ENCODE measurements around the gene DYNLT1. TPM values are rescaled to one million over a fixed set of nuclear protein-coding genes. Genes with fewer than 3 reads are reported as not detected.
"Not testable (repeated sequence)": the region's sequence is repeated elsewhere in the genome, so short reads cannot be mapped to it uniquely, and the experiment has no call there.

The DYNLT1 gene
- total RNA-seq: 10 to 100 TPM; 73.6 to 90.6 TPM
- long read RNA-seq, partial matches to known transcripts: 0 of 7 reads
- long read RNA-seq, other reads (novel, unspliced or antisense): 2 of 7 reads

DNA sequence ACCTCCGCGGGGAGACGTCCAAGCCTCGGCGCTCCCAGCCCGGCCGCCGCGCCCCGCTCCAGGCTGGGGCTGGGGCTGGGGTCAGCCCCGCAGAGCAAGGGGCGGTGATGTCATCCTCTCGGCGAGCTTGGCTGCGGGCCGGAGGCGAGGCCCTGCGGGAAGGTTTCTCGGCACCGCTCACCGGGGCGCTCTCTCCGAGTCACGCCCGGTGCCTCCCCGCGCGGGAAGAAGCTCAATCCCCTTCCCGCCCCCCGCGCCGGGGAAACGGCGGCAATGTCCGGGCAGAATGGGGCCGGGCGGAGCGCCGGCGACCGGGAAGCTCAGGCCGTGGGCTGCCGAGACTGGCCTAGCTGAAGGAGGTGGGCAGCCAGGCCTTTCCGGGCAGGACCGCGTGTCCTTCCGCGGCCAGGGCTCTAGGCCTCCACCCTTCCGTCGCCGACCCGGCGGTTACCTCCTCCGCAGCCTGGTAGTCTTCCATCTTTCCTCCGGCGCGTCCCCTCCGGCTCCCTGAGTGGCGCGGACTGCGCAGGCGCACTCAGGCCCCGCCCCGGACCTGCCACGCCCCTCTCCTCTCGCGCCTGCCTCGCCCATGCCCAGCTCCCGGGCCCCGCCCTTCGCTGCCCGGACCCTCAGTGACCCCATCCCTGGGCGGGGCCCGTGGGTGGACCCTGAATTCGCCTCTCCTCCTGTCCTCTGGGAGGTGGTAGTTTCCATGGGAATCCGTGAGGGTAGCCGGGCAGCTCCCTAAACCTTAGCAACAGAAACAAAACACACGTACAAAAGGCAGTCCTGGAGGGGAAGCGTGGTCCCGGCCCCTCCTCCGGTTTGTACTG lies at the start of gene DYNLT1:
Gene DYNLT1, minus strand, starts transcription at position 513 of the 833 bp plus-strand sequence. Its CDS starts 35 bp downstream, at position 478.
- DNase-seq: peak; percentile 95
- ATAC-seq: peak; percentile 96
- intact Hi-C loops (cut with DNase I): no loop called here

DNA sequence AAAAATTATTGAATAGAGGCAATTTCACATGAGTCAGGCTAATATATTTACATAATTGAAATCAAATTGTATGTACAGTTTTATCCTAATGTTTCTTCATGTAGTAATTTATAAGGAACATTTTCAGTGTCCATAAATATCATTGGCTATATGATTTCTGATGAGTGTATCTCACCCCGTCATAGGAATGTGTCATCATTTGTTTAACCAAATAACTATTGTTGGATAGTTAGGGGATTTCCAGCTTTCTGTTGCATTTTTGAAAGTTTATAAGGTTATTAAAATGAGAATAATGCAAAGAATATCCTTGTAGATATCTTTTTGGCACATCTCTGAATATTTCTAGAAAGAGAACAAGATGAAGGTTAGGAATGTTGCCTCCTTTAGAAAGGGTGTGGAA lies 44.3 kb upstream of the DYNLT1 start:
- intact Hi-C loops (cut with DNase I): no loop called here
- DNase-seq (no peak), ATAC-seq (no peak)

DNA sequence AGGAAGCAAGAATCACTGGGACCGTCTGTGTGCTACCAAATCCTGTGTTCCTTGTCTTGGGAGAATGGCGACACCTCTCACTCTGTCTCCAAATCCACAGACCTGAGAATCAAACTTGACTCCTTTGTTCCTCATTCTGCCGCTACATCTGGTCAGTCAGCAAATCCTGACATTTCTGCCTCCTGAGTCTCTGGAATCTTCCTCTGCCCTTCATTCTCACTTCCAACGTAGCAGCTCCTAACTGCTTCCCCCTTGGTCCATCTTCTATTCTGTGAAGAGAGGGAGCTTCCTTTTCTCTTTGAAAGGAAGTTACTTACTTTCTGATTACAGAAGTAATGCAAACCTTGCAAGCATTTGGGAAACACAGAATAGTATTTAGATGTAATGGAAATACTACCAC lies 43.0 kb upstream of the DYNLT1 start:
- no peak for DNase-seq
- intact Hi-C loops (cut with DNase I): no loop called here
- ATAC-seq: peak in 1 of 2 donors; percentile 54

DNA sequence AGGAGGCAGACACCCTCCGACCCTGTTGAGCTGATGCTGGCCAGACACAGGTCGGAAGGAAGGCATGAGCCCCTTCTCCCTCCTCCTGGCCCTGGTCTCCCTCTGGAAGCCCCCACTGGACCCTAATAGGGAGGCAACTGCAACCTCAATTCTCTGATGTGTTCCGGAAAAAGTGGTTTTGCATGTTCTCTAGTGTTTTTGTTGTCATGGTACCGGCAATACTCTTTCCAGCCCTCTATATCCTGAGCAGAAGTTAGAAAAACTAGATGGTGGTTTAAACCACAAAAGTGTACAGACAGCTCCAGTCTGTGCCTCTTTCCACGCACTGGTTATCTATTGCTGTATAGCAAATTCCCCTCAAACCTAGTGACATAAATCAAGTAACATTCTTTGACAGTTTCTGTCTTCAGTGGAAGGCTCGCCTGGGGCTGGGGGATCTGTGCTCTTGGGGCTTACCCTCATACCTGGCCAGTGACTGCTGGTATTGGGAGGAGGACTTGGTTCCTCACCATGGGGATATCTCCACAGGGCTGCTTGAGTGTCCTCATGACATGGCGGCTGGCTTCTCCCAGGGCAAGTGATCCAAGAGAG lies 42.3 kb upstream of the DYNLT1 start:
- peak; percentile 48 to 73 for ATAC-seq
- intact Hi-C loops (cut with DNase I): no loop called here

DNA sequence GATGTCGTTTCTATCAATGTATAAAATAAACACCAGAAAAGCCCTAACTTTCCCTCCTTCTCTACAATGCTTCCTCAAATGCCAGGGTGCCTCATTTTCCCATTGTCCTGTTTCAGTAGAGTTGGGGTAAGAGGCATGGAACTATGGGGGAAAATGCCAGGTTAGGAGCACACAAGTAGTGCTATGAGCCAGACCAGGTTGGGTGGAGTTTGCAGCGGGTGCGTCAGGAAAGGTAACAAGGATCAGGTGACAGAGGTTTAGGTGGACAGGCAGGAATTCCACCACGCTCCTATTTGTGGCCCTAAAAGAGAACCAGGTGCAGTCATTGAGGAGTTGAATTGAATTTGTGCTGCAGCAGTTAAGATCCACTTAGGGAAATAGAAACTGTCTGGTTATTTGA lies 41.8 kb upstream of the DYNLT1 start:
- ATAC-seq: no peak
- DNase-seq: no peak
- intact Hi-C loops (cut with DNase I): no loop called here

More for the DNA sequence above, 42.3 kb upstream of the DYNLT1 start:
- no peak for DNase-seq

DNA sequence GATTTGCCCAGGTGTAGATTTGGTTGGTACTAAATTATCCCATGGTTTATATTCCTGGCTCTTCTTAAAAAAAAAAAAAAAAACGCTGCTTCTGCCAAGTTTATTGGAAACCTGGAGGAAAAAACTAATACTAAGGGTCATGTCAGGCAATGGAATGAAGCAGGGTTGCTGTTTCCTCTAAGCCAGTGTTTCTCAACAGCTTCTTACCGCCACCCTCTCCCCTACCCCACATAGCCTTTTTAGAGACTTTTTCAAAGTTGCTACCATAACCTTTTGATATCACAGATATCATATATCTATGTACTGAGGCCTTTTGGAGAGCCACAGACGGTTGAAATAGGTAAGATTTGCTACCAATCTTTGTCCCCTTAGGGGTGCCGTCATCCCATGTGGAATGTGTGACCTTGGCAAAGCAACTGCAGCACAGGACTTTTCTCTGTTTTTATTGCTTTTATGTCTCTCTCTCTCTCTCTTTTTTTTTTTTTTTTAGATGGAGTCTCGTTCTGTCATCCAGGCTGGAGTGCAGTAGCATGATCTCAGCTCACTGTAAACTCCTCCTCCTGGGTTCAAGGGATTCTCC lies 40.3 kb upstream of the DYNLT1 start:
- ATAC-seq (no peak), DNase-seq (no peak)
- intact Hi-C loops (cut with DNase I): no loop called here

DNA sequence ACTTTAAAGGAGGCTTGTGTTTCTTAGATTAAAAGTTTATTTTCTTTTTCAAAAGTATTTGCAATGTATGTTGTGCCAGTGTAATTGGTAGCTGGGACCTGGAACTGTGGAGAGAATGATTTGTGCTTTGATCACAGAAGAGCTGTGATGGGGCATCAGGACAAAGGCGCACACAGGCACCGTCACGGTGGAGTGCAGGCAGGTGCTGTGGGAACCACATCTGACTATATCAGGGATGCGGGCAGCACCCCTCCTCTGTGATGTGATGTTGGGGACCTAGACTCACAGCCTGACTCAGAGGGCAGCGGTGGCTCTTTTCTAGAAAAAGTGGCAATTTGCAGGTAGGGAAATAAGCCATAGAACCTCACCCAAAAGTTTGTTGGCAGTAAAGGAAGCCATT lies 39.8 kb upstream of the DYNLT1 start:
- no peak for DNase-seq
- intact Hi-C loops (cut with DNase I): no loop called here
- no peak for ATAC-seq

DNA sequence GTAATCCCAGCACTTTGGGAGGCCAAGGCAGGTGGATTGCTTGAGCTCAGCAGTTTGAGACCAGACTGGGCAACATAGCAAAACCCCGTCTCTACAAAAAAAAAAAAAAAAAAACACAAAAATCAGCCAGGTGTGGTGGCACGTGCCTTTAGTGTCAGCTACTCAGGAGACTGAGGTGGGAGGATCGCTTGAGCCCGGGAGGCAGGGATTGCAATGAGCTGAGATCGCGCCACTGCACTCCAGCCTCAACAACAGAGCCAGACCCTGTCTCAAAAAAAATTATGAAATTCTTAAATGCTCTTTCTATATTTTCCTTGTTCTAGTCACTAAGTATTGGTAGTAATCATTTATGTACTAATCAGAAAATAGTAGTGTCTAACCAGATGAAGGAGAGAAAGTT lies 35.9 kb upstream of the DYNLT1 start:
- ATAC-seq: no peak
- intact Hi-C loops (cut with DNase I): no loop called here
- no peak for DNase-seq

DNA sequence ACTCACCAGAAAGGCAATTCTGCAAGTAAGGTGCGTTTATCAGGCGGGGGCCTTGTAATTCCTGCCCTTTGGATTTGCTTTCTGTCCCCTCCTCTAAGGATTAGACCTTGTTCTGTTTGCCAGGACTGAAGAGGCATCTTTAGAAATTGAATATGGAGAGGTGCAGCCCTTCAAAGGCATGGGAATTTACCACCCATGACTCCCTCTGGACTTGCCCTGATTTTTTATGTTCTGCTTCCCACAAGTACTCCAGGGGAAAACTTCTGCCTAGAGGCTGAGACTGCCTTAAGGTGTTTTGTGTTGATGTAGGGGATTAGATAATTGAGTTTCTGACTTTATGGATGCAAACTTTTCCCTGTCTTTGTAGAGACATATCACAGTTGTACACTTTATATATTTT lies 35.5 kb upstream of the DYNLT1 start:
- intact Hi-C loops (cut with DNase I): no loop called here
- ATAC-seq: no peak
- DNase-seq: no peak

DNA sequence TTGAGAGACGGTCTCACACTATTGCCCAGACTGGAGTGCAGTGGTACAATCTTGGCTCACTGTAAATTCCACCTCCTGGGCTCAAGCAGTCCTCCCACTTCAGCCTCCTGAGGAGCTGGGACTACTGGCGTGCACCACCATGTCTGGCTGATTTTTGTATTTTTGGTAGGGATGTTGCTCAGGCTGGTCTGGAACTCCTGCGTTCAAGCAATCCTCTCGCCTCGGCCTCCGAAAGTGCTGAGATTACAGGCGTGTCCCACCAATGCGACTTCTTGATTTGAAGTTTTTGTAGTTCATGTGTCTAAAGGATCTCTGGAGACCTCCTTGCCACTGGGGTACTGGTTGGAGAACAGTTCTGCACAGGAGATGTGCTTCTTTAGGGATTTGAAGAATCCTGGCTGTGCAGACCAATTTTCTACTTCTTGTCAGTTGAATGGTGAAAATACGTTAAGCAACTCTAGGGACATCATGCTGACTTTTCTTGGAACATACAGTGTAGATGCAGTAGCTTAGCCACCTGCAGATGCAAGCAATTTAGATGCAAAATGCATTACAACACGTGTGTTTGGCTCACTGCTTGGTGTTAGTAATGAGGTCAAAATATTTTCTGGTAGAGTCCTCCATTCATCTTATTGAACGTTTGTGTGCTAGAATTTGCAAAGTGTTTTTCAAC lies 33.5 kb upstream of the DYNLT1 start:
- ATAC-seq (no peak), DNase-seq (no peak)

DNA sequence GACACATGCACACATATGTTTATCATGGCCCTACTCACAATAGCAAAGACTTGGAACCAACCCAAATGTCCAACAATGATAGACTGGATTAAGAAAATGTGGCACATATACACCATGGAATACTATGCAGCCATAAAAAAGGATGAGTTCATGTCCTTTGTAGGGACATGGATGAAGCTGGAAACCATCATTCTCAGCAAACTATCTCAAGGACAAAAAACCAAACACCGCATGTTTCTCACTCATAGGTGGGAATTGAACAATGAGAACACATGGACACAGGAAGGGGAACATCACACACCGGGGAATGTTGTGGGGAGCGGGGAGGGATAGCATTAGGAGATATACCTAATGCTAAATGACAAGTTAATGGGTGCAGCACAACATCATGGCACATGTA lies 32.6 kb upstream of the DYNLT1 start:
- ATAC-seq; intact Hi-C loops (cut with DNase I); DNase-seq: not testable (repeated sequence)

More for the DNA sequence above, 33.5 kb upstream of the DYNLT1 start:
- intact Hi-C loops (cut with DNase I): no loop called here

DNA sequence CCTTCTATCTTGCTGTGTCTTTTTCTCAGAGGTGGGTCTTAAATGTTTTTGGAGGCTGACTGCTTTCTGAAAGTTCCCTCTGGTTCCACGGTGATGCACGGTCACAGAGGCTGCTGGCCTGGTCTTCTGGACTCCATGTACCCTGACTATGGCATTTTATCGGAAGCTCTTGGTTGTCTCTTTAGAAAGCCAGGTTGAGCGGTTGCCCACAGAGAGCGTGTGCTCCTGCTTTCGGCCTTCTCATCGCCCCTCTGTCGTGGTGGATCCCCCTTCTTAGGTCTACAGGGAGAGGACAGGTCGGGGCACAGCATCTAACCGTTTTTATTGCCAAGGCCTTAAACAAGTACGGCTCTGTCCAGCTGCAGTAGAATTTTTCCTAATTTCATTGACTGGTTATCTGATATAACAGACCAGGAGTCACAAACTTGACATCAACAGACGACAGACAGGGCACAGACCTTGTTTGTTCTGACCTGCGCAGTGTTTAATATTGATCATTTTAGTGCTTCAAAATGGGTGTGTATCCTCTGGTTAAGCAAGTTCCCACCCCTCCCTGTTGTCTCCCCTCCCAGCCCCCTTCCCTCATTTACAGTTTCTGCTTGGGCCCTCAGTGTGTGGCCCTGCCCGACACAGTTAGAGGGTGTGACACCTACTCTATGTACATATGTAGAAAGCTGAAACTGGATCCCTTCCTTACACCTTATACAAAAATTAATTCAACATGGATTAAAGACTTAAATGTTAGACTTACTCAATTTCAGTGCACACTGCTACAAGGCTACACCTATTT lies 30.0 kb upstream of the DYNLT1 start:
- intact Hi-C loops (cut with DNase I): no loop called here
- no peak for DNase-seq
- no peak for ATAC-seq

DNA sequence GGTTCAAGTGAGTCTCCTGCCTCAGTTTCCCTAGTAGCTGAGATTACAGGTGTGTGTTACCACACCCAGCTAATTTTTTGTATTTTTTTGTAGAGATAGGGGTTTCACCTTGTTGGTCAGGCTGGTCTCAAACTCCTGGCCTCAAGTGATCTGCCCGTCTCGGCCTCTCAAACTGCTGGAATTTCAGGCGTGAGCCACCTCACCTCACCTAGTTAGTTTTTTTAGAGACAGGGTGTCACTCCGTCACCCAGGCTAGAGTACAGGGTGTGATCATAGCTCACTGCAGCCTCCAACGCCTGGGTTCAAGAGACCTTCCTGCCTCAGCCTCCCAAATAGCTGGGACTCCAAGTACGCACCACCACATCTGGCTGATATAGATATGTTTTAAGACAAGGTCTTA lies 28.2 kb upstream of the DYNLT1 start:
- ATAC-seq: no peak
- intact Hi-C loops (cut with DNase I): no loop called here
- DNase-seq: no peak

DNA sequence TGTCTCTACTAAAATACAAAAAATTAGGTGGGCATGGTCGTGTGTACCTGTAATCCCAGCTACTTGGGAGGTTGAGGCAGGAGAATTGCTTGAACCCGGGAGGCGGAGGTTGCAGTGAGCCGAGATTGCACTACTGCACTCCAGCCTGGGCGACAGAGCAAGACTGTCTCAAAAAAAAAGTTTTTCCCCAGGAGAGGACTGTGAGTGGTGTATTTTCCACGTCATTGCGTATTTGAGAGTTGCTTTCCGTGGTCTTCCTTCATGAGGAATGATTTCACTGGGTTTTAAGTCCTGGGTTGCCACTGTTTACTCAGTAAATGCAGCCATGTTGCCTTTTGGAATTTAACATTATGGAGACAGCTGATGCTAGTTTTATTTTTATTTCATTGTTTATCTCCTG lies 27.6 kb upstream of the DYNLT1 start:
- intact Hi-C loops (cut with DNase I); DNase-seq; ATAC-seq: not testable (repeated sequence)

DNA sequence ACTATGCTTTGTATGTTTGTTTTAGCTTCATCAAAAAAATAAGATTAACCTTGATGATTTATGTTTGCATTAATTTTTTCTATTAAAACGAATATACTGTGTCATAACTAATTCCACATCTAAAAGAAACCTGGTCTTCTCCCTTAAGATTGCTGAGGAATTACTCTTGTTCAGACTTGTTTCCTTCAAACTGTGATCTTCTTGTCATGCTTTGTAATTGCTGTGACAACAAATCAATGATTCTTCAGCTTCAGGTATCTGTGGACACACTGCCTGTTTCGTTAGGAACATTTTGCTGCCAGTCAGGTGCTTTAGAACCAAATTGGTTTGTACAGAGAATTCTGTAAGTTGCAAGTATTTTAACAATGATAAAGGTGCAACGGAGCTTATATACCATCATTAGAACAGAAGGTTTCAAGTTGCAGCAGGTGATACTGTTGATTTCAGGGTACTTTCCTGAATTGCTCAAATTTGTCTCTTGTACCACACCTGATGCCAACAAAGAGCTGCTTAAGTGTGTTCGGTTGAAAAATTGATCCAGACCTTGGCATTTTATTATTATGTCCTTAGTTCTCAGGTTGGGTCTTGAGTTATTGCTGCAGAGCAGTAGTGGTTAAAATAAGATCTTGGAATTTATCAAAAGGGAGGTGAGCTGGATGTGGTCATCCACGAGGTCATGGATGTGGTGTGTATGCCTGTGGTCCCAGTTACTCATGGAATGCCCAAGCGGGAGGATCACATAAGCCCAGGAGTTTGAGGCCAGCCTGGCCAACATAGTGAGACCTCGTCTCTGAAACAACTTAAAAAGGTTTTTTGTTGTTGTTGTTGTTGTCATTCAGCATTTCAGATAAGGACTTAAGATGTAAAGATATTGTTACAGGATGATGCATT lies 24.8 kb upstream of the DYNLT1 start:
- DNase-seq: no peak
- no peak for ATAC-seq
- intact Hi-C loops (cut with DNase I): no loop called here

DNA sequence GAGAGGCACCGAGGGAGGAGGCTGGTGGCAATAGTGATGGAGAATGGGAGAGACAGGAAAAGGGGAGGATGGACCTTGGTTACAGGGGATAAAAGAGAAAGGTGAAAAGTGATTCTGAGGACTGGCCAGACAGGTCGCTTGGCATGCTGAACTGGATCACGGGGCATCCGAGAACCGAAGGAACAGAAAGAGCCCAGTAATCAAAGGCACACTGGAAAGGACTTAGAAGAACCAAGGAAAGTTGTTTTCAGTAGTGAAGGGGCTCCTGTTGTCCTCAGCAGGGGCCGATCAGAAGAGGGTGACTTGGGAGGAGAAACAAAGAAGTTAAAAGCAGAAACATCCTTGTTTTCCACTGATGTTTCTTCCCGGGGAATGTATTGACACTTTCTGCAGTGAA lies 24.2 kb upstream of the DYNLT1 start:
- ATAC-seq (no peak), DNase-seq (no peak)
- intact Hi-C loops (cut with DNase I): no loop called here

DNA sequence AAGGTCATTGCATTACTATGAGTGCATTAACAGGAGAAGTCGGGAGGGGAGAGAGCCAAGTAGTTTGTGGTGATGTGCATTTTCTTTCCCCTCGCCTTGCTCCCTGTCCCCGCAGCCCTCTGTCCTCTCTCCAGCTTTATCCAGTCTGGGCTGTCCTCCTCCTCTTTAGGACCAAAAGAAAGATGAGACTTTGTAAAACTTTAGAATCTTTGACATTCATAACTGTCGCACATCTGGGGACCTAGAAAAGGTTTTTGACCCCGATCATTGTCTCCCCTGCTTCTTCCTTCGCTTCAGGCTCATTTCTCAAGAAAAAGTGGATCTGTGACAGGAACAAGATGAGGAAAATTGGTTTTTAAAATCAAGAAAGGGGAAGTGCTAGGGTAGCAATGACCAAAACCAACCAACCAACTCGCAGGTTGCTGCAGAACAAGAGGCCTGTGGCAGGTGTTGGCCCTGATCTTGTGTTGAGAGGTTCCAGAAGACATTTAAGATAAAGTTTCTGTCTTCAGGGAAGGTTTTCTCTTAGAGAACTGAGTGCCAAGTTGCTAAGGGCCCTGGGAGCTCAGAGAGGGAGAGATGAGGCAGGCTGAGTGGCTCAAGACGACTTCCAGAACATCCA lies 22.9 kb upstream of the DYNLT1 start:
- DNase-seq: no peak
- intact Hi-C loops (cut with DNase I): no loop called here
- ATAC-seq: no peak
